HepG2 (cell line): ENCODE measurements around the gene CCDC102B. TPM values are rescaled to one million over a fixed set of nuclear protein-coding genes. Genes with fewer than 3 reads are reported as not detected.
A peak's percentile ranks its signal among the peaks of the same experiment; 100 is the strongest.

ENCODE experiments used
- ETV5 ChIP-seq: IDR thresholded peaks from 2 replicates; pipeline ENCODE4 v1.6.1; 2018; ENCODE audit warnings: missing biosample characterization, missing genetic modification reagents, inconsistent platforms, borderline replicate concordance
- FIP1L1 ChIP-seq: fragments of 200-400 bp; formaldehyde crosslinking; IDR thresholded peaks from 2 replicates; pipeline ENCODE4 v1.6.1; 2018; ENCODE audit warnings: low read depth, mild to moderate bottlenecking, low read length, moderate library complexity, borderline replicate concordance; ENCODE audit not compliant: insufficient read depth
- ISL2 ChIP-seq: sonication (generic); formaldehyde crosslinking; IDR thresholded peaks from 2 replicates; pipeline ENCODE4 v1.5.0; 2020; ENCODE audit warnings: missing genetic modification reagents
- KLF6 ChIP-seq: IDR thresholded peaks from 2 replicates; pipeline ENCODE4 v1.8.0; 2016; ENCODE audit warnings: missing biosample characterization, missing genetic modification reagents
- NFYB ChIP-seq: sonication (generic); formaldehyde crosslinking; IDR thresholded peaks from 2 replicates; pipeline ENCODE4 v1.4.0; 2020; ENCODE audit warnings: missing genetic modification reagents
- PCBP2 ChIP-seq: fragments of 200-400 bp; formaldehyde crosslinking; optimal IDR thresholded peaks from 2 replicates; pipeline ENCODE3; 2018; ENCODE audit warnings: low read length, low read depth; ENCODE audit not compliant: poor library complexity, severe bottlenecking
- SIX1 ChIP-seq: sonication (generic); formaldehyde crosslinking; IDR thresholded peaks from 2 replicates; pipeline ENCODE4 v1.4.0; 2020; ENCODE audit warnings: missing genetic modification reagents, borderline replicate concordance
- SP2 ChIP-seq: sonication (generic); formaldehyde crosslinking; IDR thresholded peaks from 2 replicates; pipeline ENCODE4 v1.5.1; 2020; ENCODE audit warnings: mild to moderate bottlenecking, missing genetic modification reagents
- TCF7 ChIP-seq: sonication (generic); IDR thresholded peaks from 2 replicates; pipeline ENCODE4 v1.6.1; 2016; ENCODE audit warnings: antibody characterized with exemption, low read depth
- ZNF234 ChIP-seq: sonication (generic); formaldehyde crosslinking; conservative IDR thresholded peaks from 2 replicates; pipeline ENCODE4 v1.5.1; 2020; ENCODE audit warnings: mild to moderate bottlenecking, missing genetic modification reagents
- ZNF557 ChIP-seq: sonication (generic); formaldehyde crosslinking; IDR thresholded peaks from 2 replicates; pipeline ENCODE4 v1.4.0; 2020; ENCODE audit warnings: missing genetic modification reagents
- ZNF598 ChIP-seq: sonication (generic); formaldehyde crosslinking; IDR thresholded peaks from 2 replicates; pipeline ENCODE4 v1.5.1; 2020; ENCODE audit warnings: mild to moderate bottlenecking, missing genetic modification reagents, borderline replicate concordance
- ZNF609 ChIP-seq: sonication (generic); formaldehyde crosslinking; IDR thresholded peaks from 2 replicates; pipeline ENCODE4 v1.4.0; 2020; ENCODE audit warnings: mild to moderate bottlenecking, missing genetic modification reagents, borderline replicate concordance
- ZNF672 ChIP-seq: sonication (generic); formaldehyde crosslinking; IDR thresholded peaks from 2 replicates; pipeline ENCODE4 v1.8.1; 2022; ENCODE audit warnings: missing genetic modification reagents
- ZNF800 ChIP-seq: sonication (generic); formaldehyde crosslinking; IDR thresholded peaks from 2 replicates; pipeline ENCODE4 v1.4.0; 2020; ENCODE audit warnings: missing genetic modification reagents
- ZNF883 ChIP-seq: sonication (generic); formaldehyde crosslinking; IDR thresholded peaks from 2 replicates; pipeline ENCODE4 v1.5.1; 2020; ENCODE audit warnings: mild to moderate bottlenecking, missing genetic modification reagents; ENCODE audit errors: not compliant biosample characterization
- polyA plus RNA-seq, 8 experiments: library from polyadenylated mRNA; depleted of rRNA in 3 of 8; stranded (reverse) in 7 of 8; unstranded in 1 of 8; fragments of >200 nt; fragmentation: Illumina TruSeq in 4 of 8; extraction: Trizol in 4 of 8; gene quantifications; 2 replicates each; pipeline versions ENCODE4 v1.2.1 to v1.2.3, GENCODE V29; 2011 to 2016; ENCODE audit warnings: low read depth in 4 of 8, missing spikeins in 1 of 8, mixed read lengths in 1 of 8; ENCODE audit not compliant: insufficient read depth in 1 of 8
- total RNA-seq, 5 experiments: library from RNA; depleted of rRNA; stranded (reverse); fragments of >200 nt; fragmentation: Illumina TruSeq; extraction: Trizol; gene quantifications; 2 replicates each; pipeline ENCODE4 v1.2.3, GENCODE V29; 2016; ENCODE audit warnings: low read depth in 1 of 5
- TF ChIP-seq, protein P1 (sequence below): sonication (generic); formaldehyde crosslinking; IDR thresholded peaks from 2 replicates; pipeline ENCODE4 v1.5.0; 2020; ENCODE audit warnings: mild to moderate bottlenecking, missing genetic modification reagents
- TF ChIP-seq, protein P2 (sequence below): sonication (generic); formaldehyde crosslinking; IDR thresholded peaks from 2 replicates; pipeline ENCODE4 v1.4.0; 2020; ENCODE audit warnings: low read depth, missing genetic modification reagents

CCDC102B gene
- total and polyA plus RNA-seq, 2 of the 13 experiments (the other 11 are each of a cell fraction or from before 2014, with no cell fraction given) = 2.3 to 3.7 TPM

DNA sequence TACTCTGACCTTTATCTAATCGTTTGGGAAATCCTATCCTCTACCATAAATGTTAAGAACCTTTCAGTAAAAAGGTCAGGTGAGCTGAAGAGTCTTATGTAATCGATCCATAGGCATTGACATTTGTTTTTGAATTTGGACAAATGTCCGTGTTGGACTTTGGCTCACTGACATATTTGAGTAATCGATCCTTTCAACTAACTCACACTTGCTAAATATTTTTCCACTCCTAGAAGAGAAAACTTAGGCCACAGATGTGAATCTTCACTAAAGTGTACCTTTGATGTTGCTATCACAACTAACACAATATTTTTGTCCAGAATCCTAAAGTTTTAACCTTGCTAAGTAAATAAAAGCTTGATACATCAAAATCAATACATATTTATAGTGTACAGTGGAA, 89.5 kb downstream of the CCDC102B start (continued):
- TF ChIP-seq ZNF609 (CRISPR knock-in tag) = peak; percentile 75; the same call in 1 of the 2 replicates
- TF ChIP-seq ZNF672 (CRISPR knock-in tag) = no peak
- TF ChIP-seq ZNF883 (CRISPR knock-in tag) = no peak
- no peak for TF ChIP-seq PCBP2
- TF ChIP-seq FIP1L1 = no peak
- no peak for TF ChIP-seq ZNF800 (CRISPR knock-in tag)
- TF ChIP-seq ZNF557 (CRISPR knock-in tag) = no peak
- peak; percentile 91 for TF ChIP-seq SIX1 (CRISPR knock-in tag)
- TF ChIP-seq, protein P1, sequence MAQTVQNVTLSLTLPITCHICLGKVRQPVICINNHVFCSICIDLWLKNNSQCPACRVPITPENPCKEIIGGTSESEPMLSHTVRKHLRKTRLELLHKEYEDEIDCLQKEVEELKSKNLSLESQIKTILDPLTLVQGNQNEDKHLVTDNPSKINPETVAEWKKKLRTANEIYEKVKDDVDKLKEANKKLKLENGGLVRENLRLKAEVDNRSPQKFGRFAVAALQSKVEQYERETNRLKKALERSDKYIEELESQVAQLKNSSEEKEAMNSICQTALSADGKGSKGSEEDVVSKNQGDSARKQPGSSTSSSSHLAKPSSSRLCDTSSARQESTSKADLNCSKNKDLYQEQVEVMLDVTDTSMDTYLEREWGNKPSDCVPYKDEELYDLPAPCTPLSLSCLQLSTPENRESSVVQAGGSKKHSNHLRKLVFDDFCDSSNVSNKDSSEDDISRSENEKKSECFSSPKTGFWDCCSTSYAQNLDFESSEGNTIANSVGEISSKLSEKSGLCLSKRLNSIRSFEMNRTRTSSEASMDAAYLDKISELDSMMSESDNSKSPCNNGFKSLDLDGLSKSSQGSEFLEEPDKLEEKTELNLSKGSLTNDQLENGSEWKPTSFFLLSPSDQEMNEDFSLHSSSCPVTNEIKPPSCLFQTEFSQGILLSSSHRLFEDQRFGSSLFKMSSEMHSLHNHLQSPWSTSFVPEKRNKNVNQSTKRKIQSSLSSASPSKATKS (CRISPR knock-in tag) = no peak
- no peak for TF ChIP-seq KLF6
- no peak; the same call in 1 of the 2 replicates for TF ChIP-seq ETV5 (CRISPR knock-in tag)
- TF ChIP-seq ISL2 (CRISPR knock-in tag) = peak; percentile 96
- no peak for TF ChIP-seq NFYB
- TF ChIP-seq TCF7 = peak; percentile 84
- TF ChIP-seq, protein P2, sequence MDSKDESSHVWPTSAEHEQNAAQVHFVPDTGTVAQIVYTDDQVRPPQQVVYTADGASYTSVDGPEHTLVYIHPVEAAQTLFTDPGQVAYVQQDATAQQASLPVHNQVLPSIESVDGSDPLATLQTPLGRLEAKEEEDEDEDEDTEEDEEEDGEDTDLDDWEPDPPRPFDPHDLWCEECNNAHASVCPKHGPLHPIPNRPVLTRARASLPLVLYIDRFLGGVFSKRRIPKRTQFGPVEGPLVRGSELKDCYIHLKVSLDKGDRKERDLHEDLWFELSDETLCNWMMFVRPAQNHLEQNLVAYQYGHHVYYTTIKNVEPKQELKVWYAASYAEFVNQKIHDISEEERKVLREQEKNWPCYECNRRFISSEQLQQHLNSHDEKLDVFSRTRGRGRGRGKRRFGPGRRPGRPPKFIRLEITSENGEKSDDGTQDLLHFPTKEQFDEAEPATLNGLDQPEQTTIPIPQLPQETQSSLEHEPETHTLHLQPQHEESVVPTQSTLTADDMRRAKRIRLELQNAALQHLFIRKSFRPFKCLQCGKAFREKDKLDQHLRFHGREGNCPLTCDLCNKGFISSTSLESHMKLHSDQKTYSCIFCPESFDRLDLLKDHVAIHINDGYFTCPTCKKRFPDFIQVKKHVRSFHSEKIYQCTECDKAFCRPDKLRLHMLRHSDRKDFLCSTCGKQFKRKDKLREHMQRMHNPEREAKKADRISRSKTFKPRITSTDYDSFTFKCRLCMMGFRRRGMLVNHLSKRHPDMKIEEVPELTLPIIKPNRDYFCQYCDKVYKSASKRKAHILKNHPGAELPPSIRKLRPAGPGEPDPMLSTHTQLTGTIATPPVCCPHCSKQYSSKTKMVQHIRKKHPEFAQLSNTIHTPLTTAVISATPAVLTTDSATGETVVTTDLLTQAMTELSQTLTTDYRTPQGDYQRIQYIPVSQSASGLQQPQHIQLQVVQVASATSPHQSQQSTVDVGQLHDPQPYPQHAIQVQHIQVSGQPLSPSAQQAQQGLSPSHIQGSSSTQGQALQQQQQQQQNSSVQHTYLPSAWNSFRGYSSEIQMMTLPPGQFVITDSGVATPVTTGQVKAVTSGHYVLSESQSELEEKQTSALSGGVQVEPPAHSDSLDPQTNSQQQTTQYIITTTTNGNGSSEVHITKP (CRISPR knock-in tag) = no peak
- no peak for TF ChIP-seq SP2 (CRISPR knock-in tag)
- no peak for TF ChIP-seq ZNF234 (CRISPR knock-in tag)
- no peak for TF ChIP-seq ZNF598 (CRISPR knock-in tag)
